Cardiac muscle cell (in vitro differentiated cells and primary cell): ENCODE results near the gene GDE1. TPM values are rescaled to one million over a fixed set of nuclear protein-coding genes. Genes with fewer than 3 reads are reported as not detected.

ENCODE experiments used
- DNase-seq, 2 donors: peaks; one replicate each; pipeline versions ENCODE4 v3.0.0 to v3.0.0-alpha.2; 2010 to 2017; ENCODE audit warnings: low read depth in 1 of 2, low spot score in 1 of 2
- H3K27ac ChIP-seq: fragments of 200-600 bp; sonication (generic); 2 replicates; pipeline ENCODE4 v1.5.1; 2016
- H3K27me3 ChIP-seq: fragments of 200-600 bp; sonication (generic); 2 replicates; pipeline ENCODE4 v1.6.0; 2016; ENCODE audit warnings: control low read depth
- H3K36me3 ChIP-seq: fragments of 200-600 bp; sonication (generic); 2 replicates; pipeline ENCODE4 v1.5.1; 2016; ENCODE audit warnings: control low read depth
- H3K4me1 ChIP-seq: fragments of 200-600 bp; sonication (generic); 2 replicates; pipeline ENCODE4 v1.8.1; 2017; ENCODE audit warnings: low read depth, mild to moderate bottlenecking, mixed run types
- H3K4me3 ChIP-seq: fragments of 200-600 bp; sonication (generic); 2 replicates; pipeline ENCODE4 v1.5.1; 2016; ENCODE audit warnings: mild to moderate bottlenecking
- H3K9me3 ChIP-seq: fragments of 200-600 bp; sonication (generic); 2 replicates; pipeline ENCODE4 v1.5.1; 2017; ENCODE audit warnings: low read depth, mild to moderate bottlenecking, control low read depth
- CTCF ChIP-seq: IDR thresholded peaks from 2 replicates; pipeline ENCODE4 v1.5.1; 2012; ENCODE audit warnings: low read depth, mild to moderate bottlenecking, low read length
- polyA plus RNA-seq: library from polyadenylated mRNA; unstranded; fragments of >200 nt; fragmentation: Nextera tagmentation; extraction: Ambion mirVana; gene quantifications from 2 replicates; pipeline ENCODE4 v1.2.1, GENCODE V29; 2016
- total RNA-seq: library from RNA; depleted of rRNA; stranded (reverse); fragments of >200 nt; gene quantifications from 2 replicates; pipeline ENCODE4 v1.2.3, GENCODE V29; 2016

The GDE1 gene
- total and polyA plus RNA-seq, 2 experiments from 2014 or later: 52.7 to 84.6 TPM

DNA sequence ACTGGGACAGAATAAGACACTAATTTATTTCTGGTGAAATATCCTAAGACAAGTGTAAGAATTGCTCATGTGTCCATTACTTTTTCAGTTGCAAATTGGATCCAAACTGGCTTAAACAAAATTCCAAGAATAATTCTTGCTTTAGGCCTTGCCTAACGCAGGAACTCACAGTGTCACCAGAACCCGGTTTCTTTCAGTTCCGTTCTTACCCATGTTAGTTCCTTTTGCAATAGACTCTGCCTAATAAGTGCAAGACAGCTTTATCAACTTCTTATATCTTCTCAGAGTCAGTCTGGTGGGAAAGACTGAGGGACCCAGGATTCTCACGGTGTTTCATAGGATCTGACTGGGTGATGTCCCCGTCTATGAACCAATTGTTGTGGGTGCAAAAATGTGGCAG is 24.7 kb downstream of the GDE1 start:
- no peak for TF ChIP-seq CTCF
- no peak for DNase-seq
- H3K27ac ChIP-seq: no peak overlapping the region
- H3K4me3 ChIP-seq: no peak overlapping the region
- H3K36me3 ChIP-seq: peaks cover 5% of the 10 kb centered on the region
- no peaks in the 10 kb centered on the region for H3K27me3 ChIP-seq
- no peaks in the 10 kb centered on the region for H3K9me3 ChIP-seq
- no peaks in the 10 kb centered on the region for H3K4me1 ChIP-seq

DNA sequence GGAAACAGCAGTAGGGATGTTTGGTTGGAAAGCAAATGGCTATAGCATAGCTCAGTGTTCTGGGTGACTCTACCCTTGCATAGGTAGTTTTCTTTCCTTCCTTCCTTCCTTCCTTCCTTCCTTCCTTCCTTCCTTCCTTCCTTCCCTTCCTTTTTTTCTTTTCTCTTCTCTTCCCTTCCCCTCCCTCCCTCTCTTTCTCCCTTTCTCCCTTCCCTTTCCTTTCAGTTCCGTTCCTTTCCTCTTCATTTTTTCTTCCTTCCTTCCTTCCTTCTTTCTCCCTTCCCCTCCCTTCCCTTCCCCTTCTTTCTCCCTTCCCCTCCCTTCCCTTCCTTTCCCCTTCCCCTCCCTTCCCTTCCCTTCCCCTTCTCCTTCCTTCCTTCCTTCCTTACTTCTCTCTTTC is 31.3 kb downstream of the GDE1 start:
- no peak for DNase-seq
- Histone ChIP-seq H3K4me3 (no peak overlapping the region), H3K4me1 (no peaks in the 10 kb centered on the region), H3K36me3 (no peaks in the 10 kb centered on the region), H3K27me3 (no peaks in the 10 kb centered on the region), H3K9me3 (no peaks in the 10 kb centered on the region), H3K27ac (no peak overlapping the region)
- no peak for TF ChIP-seq CTCF

GRCh38 chr16:19488213-19488640 is 33.7 kb downstream of the GDE1 start:
- TF ChIP-seq CTCF: no peak
- Histone ChIP-seq H3K4me1 (no peaks in the 10 kb centered on the region), H3K27ac (no peak overlapping the region), H3K36me3 (no peaks in the 10 kb centered on the region), H3K27me3 (no peaks in the 10 kb centered on the region), H3K4me3 (no peak overlapping the region), H3K9me3 (no peaks in the 10 kb centered on the region)
- no peak for DNase-seq

- DNase-seq: no peak
- no peaks in the 10 kb centered on the region for H3K9me3 ChIP-seq
- H3K36me3 ChIP-seq: no peaks in the 10 kb centered on the region
- H3K27ac ChIP-seq: no peak overlapping the region
- no peak overlapping the region for H3K4me3 ChIP-seq
- no peak for TF ChIP-seq CTCF
- no peaks in the 10 kb centered on the region for H3K27me3 ChIP-seq
- H3K4me1 ChIP-seq: no peaks in the 10 kb centered on the region
These were observed 35.1 kb downstream of the GDE1 start for GRCh38 chr16:19486750-19487325.

DNA sequence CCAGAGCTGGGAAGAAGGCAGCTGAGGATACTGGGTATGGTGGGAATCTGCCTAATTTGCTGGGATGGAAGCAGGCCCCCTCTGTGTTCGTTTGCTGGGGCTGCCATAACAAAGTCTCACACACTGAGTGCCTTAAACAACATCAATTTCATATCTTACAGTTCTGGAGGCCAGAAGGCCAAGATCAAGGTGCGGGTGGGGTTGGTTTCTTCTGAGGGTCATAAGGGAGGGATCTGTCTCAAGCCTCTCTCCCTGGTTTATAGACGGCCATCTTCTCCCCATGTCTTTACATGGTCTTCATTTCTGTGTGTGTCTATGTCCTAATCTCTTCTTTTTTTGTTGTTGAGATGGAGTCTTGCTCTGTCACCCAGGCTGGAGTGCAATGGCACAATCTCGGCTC is 35.8 kb downstream of the GDE1 start:
- no peak for TF ChIP-seq CTCF
- no peaks in the 10 kb centered on the region for H3K36me3 ChIP-seq
- H3K4me3 ChIP-seq: no peak overlapping the region
- DNase-seq: no peak
- no peaks in the 10 kb centered on the region for H3K27me3 ChIP-seq
- H3K4me1 ChIP-seq: no peaks in the 10 kb centered on the region
- no peaks in the 10 kb centered on the region for H3K9me3 ChIP-seq
- H3K27ac ChIP-seq: no peak overlapping the region
